ENCODE measurements around the gene ANGPTL4. TPM values are rescaled to one million over a fixed set of nuclear protein-coding genes. Genes with fewer than 3 reads are reported as not detected.
A peak's percentile ranks its signal among the peaks of the same experiment; 100 is the strongest.

The ANGPTL4 gene
- total and polyA plus RNA-seq, 2 donors (not counting 1 experiment from before 2014, with no cell fraction given), result 1.7 to 6.6 TPM

DNA sequence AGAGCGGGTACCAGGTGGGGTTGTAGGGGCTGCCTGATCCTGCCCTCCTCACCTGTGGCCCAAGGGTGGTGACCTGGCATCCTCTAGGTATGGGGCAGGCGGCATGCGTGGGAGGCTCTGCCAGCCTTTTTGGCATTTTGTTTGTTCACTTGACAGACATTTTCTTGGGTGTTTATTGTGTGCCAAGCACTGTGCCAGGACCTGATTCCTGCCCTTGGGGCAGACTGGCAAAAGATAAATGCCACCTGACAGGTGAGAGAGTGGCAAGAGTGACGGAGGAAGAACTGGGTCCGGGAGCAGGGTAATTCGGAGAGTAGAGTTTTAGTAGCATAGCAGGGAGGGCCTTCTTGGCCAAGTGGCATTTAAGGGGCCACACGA, 32.2 kb downstream of the ANGPTL4 start:
- H3K27ac ChIP-seq (ENCODE audit: insufficient read depth, low read length), result no peak overlapping the region
- no peak for TF ChIP-seq EZH2 (IDR thresholded peaks at IDR 0.05; ENCODE audit: low read length, missing control alignments)
- TF ChIP-seq, protein P1, sequence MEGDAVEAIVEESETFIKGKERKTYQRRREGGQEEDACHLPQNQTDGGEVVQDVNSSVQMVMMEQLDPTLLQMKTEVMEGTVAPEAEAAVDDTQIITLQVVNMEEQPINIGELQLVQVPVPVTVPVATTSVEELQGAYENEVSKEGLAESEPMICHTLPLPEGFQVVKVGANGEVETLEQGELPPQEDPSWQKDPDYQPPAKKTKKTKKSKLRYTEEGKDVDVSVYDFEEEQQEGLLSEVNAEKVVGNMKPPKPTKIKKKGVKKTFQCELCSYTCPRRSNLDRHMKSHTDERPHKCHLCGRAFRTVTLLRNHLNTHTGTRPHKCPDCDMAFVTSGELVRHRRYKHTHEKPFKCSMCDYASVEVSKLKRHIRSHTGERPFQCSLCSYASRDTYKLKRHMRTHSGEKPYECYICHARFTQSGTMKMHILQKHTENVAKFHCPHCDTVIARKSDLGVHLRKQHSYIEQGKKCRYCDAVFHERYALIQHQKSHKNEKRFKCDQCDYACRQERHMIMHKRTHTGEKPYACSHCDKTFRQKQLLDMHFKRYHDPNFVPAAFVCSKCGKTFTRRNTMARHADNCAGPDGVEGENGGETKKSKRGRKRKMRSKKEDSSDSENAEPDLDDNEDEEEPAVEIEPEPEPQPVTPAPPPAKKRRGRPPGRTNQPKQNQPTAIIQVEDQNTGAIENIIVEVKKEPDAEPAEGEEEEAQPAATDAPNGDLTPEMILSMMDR (conservative IDR thresholded peaks at IDR 0.05 in 1 of 2, IDR thresholded peaks at IDR 0.05 in 1 of 2; ENCODE audit: low read depth in 1 of 2, low read length in 2 of 2), result no peak
- H3K36me3 ChIP-seq (ENCODE audit: control insufficient read depth, insufficient read depth, low read length), result peaks cover 1% of the 10 kb centered on the region
- H4K20me1 ChIP-seq (ENCODE audit: control insufficient read depth, extremely low read depth, insufficient read depth, low read length), result no peaks in the 10 kb centered on the region
- H3K79me2 ChIP-seq (ENCODE audit: control insufficient read depth, insufficient read depth, low read length), result peaks cover 34% of the 10 kb centered on the region
- no peak overlapping the region for H2AFZ ChIP-seq (ENCODE audit: low read length)
- no peaks in the 10 kb centered on the region for H3K27me3 ChIP-seq (ENCODE audit: control insufficient read depth, insufficient read depth, low read length)
- no peak overlapping the region for H3K9ac ChIP-seq (ENCODE audit: insufficient read depth, low read length)
- no peak for DNase-seq (ENCODE audit: low read depth in 2 of 2)
- H3K4me3 ChIP-seq (replicated peaks in 1 of 4; ENCODE audit: control extremely low read depth in 1 of 4, insufficient read depth in 1 of 4, low read depth in 3 of 4, low read length in 4 of 4), result no peak overlapping the region
- H3K4me1 ChIP-seq (ENCODE audit: control insufficient read depth, extremely low read depth, insufficient read depth, low read length), result peaks cover 6% of the 10 kb centered on the region
- H3K9me3 ChIP-seq (ENCODE audit: control insufficient read depth, insufficient read depth, low read depth, low read length), result no peaks in the 10 kb centered on the region
- H3K4me2 ChIP-seq (ENCODE audit: extremely low read depth, insufficient read depth, low read length), result no peak overlapping the region

DNA sequence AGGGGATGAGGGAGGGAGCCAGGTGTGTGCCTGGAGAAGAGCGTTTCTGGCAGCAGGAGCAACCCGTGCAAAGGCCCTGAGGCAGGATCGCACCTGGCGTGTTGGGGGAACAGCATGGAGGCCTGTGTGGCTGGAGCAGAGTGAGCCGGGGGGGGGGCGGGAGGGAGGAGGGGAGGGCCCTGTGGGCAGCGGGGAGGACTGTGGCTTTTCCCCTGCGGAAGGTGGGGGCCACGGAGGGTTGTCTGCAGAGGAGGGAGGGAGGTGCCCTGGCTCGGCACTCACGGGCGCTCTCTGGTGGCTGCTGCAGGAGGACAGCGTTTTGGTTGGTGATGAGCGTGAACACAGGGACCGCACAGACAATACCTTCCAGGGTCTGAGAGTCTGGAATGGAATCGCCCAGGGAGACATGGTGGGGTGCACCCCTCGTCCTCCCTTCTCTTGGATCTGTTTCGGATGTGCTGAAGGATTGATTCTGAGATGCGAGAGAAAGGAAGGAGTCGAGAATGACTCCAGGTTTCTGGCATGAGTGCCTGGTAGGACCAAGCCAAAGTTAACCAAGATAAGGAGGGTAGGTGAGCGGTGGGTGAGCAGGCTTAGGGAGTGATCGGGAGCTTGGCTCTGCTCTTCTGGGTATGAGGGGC, 32.7 kb downstream of the ANGPTL4 start:
- H3K36me3 ChIP-seq (ENCODE audit: control insufficient read depth, insufficient read depth, low read length), result peaks cover 1% of the 10 kb centered on the region
- H3K79me2 ChIP-seq (ENCODE audit: control insufficient read depth, insufficient read depth, low read length), result peaks cover 29% of the 10 kb centered on the region
- no peak for TF ChIP-seq EZH2 (IDR thresholded peaks at IDR 0.05; ENCODE audit: low read length, missing control alignments)
- TF ChIP-seq, protein P1 (conservative IDR thresholded peaks at IDR 0.05 in 1 of 2, IDR thresholded peaks at IDR 0.05 in 1 of 2; ENCODE audit: low read depth in 1 of 2, low read length in 2 of 2), result peak; percentile 64 to 71
- no peak overlapping the region for H3K4me3 ChIP-seq (replicated peaks in 1 of 4; ENCODE audit: control extremely low read depth in 1 of 4, insufficient read depth in 1 of 4, low read depth in 3 of 4, low read length in 4 of 4)
- no peak overlapping the region for H2AFZ ChIP-seq (ENCODE audit: low read length)
- H3K27ac ChIP-seq (ENCODE audit: insufficient read depth, low read length), result no peak overlapping the region
- peaks cover 6% of the 10 kb centered on the region for H3K4me1 ChIP-seq (ENCODE audit: control insufficient read depth, extremely low read depth, insufficient read depth, low read length)
- no peak overlapping the region for H3K4me2 ChIP-seq (ENCODE audit: extremely low read depth, insufficient read depth, low read length)
- H3K9ac ChIP-seq (ENCODE audit: insufficient read depth, low read length), result no peak overlapping the region
- no peaks in the 10 kb centered on the region for H4K20me1 ChIP-seq (ENCODE audit: control insufficient read depth, extremely low read depth, insufficient read depth, low read length)
- H3K9me3 ChIP-seq (ENCODE audit: control insufficient read depth, insufficient read depth, low read depth, low read length), result no peaks in the 10 kb centered on the region
- H3K27me3 ChIP-seq (ENCODE audit: control insufficient read depth, insufficient read depth, low read length), result no peaks in the 10 kb centered on the region
- DNase-seq (ENCODE audit: low read depth in 2 of 2), result peak; percentile 42 to 53

DNA sequence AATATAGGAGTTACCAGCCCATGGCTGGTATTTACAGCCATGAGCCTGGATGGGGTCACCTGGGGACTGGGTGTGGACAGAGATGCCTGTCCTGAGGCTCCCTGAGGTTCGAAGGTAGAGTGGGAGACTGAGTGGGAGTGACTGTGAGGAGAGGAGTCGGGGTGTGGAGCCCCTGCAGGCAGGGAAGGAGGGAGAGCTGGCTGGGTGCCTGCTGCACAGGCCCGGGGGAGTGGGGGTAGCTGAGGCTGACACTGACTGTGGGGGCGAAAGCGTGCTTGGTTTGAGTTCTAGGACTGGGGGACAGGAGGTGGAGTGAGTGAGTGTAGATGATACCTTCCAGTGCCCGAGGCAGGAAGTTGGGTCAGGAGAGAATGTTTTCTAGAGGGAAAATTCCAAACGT, 33.3 kb downstream of the ANGPTL4 start:
- Histone ChIP-seq H3K4me2 (ENCODE audit: extremely low read depth, insufficient read depth, low read length) (no peak overlapping the region), H3K27ac (ENCODE audit: insufficient read depth, low read length) (no peak overlapping the region), H3K9me3 (ENCODE audit: control insufficient read depth, insufficient read depth, low read depth, low read length) (no peaks in the 10 kb centered on the region), H4K20me1 (ENCODE audit: control insufficient read depth, extremely low read depth, insufficient read depth, low read length) (no peaks in the 10 kb centered on the region), H3K27me3 (ENCODE audit: control insufficient read depth, insufficient read depth, low read length) (no peaks in the 10 kb centered on the region), H3K4me1 (ENCODE audit: control insufficient read depth, extremely low read depth, insufficient read depth, low read length) (peaks cover 2% of the 10 kb centered on the region), H3K79me2 (ENCODE audit: control insufficient read depth, insufficient read depth, low read length) (peaks cover 28% of the 10 kb centered on the region), H2AFZ (ENCODE audit: low read length) (no peak overlapping the region), H3K9ac (ENCODE audit: insufficient read depth, low read length) (no peak overlapping the region), H3K36me3 (ENCODE audit: control insufficient read depth, insufficient read depth, low read length) (peaks cover 5% of the 10 kb centered on the region), H3K4me3 (replicated peaks in 1 of 4; ENCODE audit: control extremely low read depth in 1 of 4, insufficient read depth in 1 of 4, low read depth in 3 of 4, low read length in 4 of 4) (no peak overlapping the region)
- TF ChIP-seq, protein P1 (conservative IDR thresholded peaks at IDR 0.05 in 1 of 2, IDR thresholded peaks at IDR 0.05 in 1 of 2; ENCODE audit: low read depth in 1 of 2, low read length in 2 of 2), result no peak
- TF ChIP-seq EZH2 (IDR thresholded peaks at IDR 0.05; ENCODE audit: low read length, missing control alignments), result no peak
- no peak for DNase-seq (ENCODE audit: low read depth in 2 of 2)
